Measurements from ENCODE around the gene THRAP3.

Gene THRAP3

GRCh38 chr1:36349241-36349671, 125.0 kb downstream of the THRAP3 start:
- Mint-ChIP-seq H3K4me3 (no peak overlapping the region), H3K4me1 (peaks cover 32% of the 10 kb centered on the region), H3K27me3 (no peaks in the 10 kb centered on the region), H3K9me3 (no peaks in the 10 kb centered on the region), H3K36me3 (ENCODE audit: low read depth) (peaks cover 30% of the 10 kb centered on the region), H3K27ac (no peak overlapping the region)
- ATAC-seq (peak; percentile 31), DNase-seq (no peak)

GRCh38 chr1:36349839-36350238, 125.6 kb downstream of the THRAP3 start:
- Mint-ChIP-seq H3K36me3 (ENCODE audit: low read depth) (peaks cover 34% of the 10 kb centered on the region), H3K9me3 (no peaks in the 10 kb centered on the region), H3K27me3 (no peaks in the 10 kb centered on the region), H3K27ac (no peak overlapping the region), H3K4me1 (peaks cover 32% of the 10 kb centered on the region), H3K4me3 (no peak overlapping the region)
- no peak for ATAC-seq
- DNase-seq = no peak

GRCh38 chr1:36350659-36351226, 126.5 kb downstream of the THRAP3 start:
- peak; percentile 42 for DNase-seq
- peaks cover 32% of the 10 kb centered on the region for H3K4me1 Mint-ChIP-seq
- no peaks in the 10 kb centered on the region for H3K9me3 Mint-ChIP-seq
- H3K36me3 Mint-ChIP-seq (ENCODE audit: low read depth) = peaks cover 34% of the 10 kb centered on the region
- peak; percentile 79 for ATAC-seq
- H3K27ac Mint-ChIP-seq = peak overlapping the region; percentile 69
- no peaks in the 10 kb centered on the region for H3K27me3 Mint-ChIP-seq
- H3K4me3 Mint-ChIP-seq = no peak overlapping the region

GRCh38 chr1:36351227-36351977, 127.2 kb downstream of the THRAP3 start:
- no peaks in the 10 kb centered on the region for H3K9me3 Mint-ChIP-seq
- no peaks in the 10 kb centered on the region for H3K27me3 Mint-ChIP-seq
- H3K4me3 Mint-ChIP-seq = no peak overlapping the region
- DNase-seq (no peak), ATAC-seq (peak; percentile 7)
- no peak overlapping the region for H3K27ac Mint-ChIP-seq
- H3K4me1 Mint-ChIP-seq = peaks cover 32% of the 10 kb centered on the region
- H3K36me3 Mint-ChIP-seq (ENCODE audit: low read depth) = peaks cover 31% of the 10 kb centered on the region

GRCh38 chr1:36352125-36352909, 128.1 kb downstream of the THRAP3 start:
- ATAC-seq (no peak), DNase-seq (no peak)
- Mint-ChIP-seq H3K4me1 (peaks cover 32% of the 10 kb centered on the region), H3K27me3 (no peaks in the 10 kb centered on the region), H3K36me3 (ENCODE audit: low read depth) (peaks cover 34% of the 10 kb centered on the region), H3K9me3 (no peaks in the 10 kb centered on the region), H3K27ac (no peak overlapping the region), H3K4me3 (no peak overlapping the region)

- Mint-ChIP-seq H3K27ac (no peak overlapping the region), H3K4me3 (no peak overlapping the region), H3K27me3 (no peaks in the 10 kb centered on the region), H3K4me1 (peaks cover 32% of the 10 kb centered on the region), H3K36me3 (ENCODE audit: low read depth) (peaks cover 32% of the 10 kb centered on the region), H3K9me3 (no peaks in the 10 kb centered on the region)
- ATAC-seq (no peak), DNase-seq (no peak)
These were observed 129.0 kb downstream of the THRAP3 start for GRCh38 chr1:36352910-36353878.

- no peak overlapping the region for H3K27ac Mint-ChIP-seq
- no peaks in the 10 kb centered on the region for H3K9me3 Mint-ChIP-seq
- no peak overlapping the region for H3K4me3 Mint-ChIP-seq
- DNase-seq (no peak), ATAC-seq (no peak)
- peaks cover 34% of the 10 kb centered on the region for H3K4me1 Mint-ChIP-seq
- no peaks in the 10 kb centered on the region for H3K27me3 Mint-ChIP-seq
- H3K36me3 Mint-ChIP-seq (ENCODE audit: low read depth) = peaks cover 29% of the 10 kb centered on the region
These were observed 130.2 kb downstream of the THRAP3 start for GRCh38 chr1:36354486-36354885.
